Activated CD8-positive, alpha-beta memory T cell treated with anti-CD3 and anti-CD28 coated beads for 1 hour (primary cell): ENCODE measurements around the gene ZNF503.

Experiments used
- DNase-seq, 2 donors: peaks; one replicate each; pipeline ENCODE4 v3.0.0-alpha.2; 2020; ENCODE audit warnings: low read depth in 1 of 2; ENCODE audit errors: extremely low read depth in 1 of 2

Gene ZNF503

GRCh38 chr10:75401569-75402485, at the start of gene ZNF503:
ZNF503 (minus strand) TSS chr10:75401764; CDS start chr10:75401419, 345 bp downstream.
- no peak for DNase-seq

DNA sequence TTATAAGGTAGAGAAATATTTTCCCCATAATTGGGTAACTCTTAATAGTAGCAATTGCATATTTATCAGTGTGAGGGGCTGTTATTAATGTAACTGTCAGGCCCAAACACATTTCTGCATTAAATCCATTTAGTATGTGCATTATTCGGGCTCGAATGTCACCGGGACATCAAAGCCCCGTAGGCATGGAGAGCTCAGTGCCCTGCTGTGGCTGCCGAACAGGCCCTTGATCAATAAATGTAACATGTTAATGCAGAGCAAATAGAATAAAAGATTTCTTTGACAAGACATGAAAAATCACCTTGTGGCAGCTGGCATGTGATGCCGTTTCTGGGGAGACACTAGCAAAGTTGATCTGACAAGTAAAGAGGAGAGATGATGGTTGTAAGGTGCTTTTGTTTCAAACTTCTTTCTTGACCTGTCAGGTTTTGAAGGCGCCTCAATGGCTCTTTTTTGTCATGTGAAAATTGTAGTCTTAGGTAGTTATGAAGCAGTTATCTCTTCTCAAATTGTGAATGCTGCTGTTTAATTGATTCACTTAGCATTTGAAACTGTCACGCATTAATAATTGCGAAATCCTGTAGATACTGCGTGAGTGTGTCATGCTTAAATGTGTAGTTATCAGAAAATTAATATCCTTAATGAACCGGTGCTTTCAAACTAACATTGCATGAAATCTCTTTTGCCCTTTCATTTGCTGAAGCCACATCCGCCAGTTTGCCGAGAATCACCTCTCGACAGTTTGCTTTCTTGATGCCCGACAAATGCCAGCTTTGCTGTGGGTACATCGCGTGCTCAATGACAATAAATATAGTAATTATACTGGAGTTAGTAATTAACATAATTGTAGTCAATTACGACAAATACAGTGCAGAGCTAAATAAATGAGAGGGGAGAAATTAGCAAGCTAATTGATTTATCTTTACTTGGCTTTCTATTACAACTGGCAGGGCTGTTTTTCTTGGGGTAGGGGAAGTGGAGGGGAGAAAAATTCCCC, 49.4 kb upstream of the ZNF503 start:
- no peak for DNase-seq

DNA sequence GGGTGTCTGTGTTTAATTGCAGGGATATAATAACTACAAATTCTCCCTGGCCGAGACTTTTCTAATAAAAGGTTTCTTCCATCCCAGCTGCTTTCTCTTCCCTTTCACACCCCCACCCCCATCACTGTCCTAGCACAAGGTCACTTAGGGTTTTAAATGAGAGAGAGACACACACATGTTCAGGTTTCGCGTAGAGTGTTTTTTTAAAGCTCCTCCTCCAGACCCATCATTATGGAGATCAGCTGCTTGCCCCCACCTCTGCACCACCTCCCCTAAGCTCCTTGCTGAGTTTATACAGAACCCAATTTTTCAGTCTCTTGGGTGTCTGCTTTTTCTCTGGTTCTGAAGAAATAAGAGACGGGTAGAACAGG, 48.5 kb upstream of the ZNF503 start:
- no peak for DNase-seq

- no peak for DNase-seq
These were observed 48.0 kb upstream of the ZNF503 start for GRCh38 chr10:75449382-75450074.

GRCh38 chr10:75448166-75448565, 46.6 kb upstream of the ZNF503 start:
- DNase-seq: no peak

DNA sequence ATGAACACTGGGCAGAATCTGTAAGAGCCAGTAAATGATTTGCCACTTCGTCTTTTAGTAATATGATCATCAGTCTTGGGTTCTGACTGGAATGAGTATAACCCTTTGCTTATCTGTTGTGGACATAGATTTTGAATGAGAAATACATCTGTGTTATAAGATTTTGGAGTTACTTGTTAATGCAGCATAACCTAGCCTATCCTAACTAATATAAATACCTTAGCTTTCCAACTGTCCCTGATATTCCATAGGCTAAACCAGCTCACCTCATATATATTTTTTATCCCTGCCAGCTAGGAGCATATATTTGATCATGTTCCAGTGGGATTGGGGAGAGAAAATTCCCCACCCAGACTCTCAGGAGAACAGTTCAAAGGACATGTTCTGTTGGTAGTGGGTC, 44.9 kb upstream of the ZNF503 start:
- DNase-seq: no peak

- no peak for DNase-seq
These were observed 43.3 kb upstream of the ZNF503 start for GRCh38 chr10:75444781-75445386.

DNA sequence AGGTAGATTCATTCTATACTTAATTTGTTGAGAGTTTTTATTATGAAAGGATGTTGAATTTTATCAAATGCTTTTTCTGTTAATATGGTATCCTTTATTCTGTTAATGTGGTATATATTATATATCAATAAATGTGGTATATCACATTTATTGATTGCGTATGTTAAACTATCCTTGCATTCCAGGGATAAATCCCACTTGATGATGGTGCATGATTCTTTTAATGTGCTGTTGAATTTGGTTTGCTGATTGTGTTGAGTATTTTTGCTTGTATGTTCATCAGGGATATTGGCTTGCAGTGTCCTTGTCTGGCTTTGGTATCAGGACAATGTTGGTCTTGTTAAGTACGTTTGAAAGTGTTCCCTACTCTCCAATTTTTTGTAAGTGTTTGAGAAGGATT, 41.8 kb upstream of the ZNF503 start:
- DNase-seq: no peak

- no peak for DNase-seq
These were observed 40.1 kb upstream of the ZNF503 start for GRCh38 chr10:75441682-75442081.

- no peak for DNase-seq
These were observed 39.6 kb upstream of the ZNF503 start for GRCh38 chr10:75441196-75441595.

GRCh38 chr10:75440271-75440793, 38.8 kb upstream of the ZNF503 start:
- no peak for DNase-seq

DNA sequence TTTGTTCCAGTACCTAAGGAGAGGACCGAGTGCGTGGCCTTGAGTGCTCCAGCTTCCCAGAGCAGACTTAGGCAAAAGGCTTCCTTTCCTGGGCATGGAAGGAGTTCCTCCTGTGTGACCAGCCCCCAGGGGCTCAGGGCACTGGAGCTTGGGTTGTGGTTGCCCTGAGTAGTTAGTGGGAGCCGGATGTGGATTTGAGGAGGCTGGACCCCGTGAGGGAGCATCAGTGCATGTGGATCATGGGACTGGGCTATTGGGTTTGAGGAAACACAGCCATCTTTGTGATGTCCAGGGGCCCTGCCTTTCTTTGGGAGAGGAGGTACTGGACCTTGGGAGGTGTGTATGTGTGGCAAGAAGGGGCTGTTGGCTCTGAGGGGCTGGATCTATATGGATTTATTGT, 38.2 kb upstream of the ZNF503 start:
- no peak for DNase-seq

DNA sequence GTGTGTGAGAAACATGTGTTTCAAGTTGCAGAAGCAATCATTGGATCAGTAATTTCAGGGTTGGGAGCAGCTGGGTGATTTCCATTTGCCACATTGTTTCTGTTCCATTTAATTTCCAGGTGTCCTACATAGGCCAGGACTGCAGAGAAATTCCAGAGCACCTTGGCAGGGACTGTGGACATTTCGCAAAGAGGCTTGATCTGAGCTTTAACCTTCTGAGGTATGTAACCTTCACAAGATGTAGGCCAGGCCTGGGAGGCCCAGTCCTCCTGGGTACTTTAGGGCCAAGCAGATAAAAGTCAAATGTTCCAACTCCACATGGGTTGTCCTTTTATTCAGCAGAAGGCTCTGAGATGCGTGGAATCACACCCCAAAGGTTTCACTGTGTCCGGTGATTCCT, 36.7 kb upstream of the ZNF503 start:
- no peak for DNase-seq

- no peak for DNase-seq
These were observed 36.1 kb upstream of the ZNF503 start for GRCh38 chr10:75437693-75438092.

DNA sequence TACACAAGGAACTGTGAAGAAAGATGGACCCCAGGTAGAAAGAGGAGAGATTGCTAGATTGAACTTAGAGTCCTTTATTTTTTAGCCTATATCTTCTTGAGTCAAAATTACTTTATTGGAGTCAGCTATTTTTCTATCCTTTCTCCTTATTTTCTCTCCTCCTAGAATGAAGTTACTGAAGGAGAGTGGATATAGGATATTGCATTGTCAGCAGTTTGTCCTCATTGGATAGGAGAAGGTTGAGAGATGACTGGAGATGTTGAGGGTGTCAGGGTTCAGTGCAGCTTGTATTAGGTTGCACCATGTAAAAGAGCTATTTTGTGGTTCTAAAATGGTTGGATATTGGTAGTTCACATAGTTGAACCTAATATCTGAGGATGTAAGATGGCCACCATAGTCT, 35.3 kb upstream of the ZNF503 start:
- no peak for DNase-seq

- DNase-seq: no peak
These were observed 33.7 kb upstream of the ZNF503 start for GRCh38 chr10:75435291-75435690.

DNA sequence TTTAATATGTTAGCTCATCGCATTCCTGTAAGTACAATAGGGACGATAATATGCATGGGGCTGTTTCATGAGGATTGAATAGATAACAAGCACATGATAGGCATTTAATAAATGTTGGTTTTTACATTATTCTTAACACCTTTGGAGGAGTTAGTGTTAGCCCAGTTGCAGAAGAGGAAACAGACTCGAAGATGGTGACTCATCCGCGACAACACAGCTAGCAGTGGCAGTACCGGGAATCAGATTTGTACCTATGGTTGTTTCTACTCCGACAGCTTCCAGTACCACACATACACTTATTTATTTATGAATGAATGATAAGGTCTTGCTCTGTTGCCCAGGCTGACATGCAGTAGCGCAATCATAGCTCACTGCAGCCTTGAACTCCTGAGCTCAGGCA, 32.7 kb upstream of the ZNF503 start:
- no peak for DNase-seq

DNA sequence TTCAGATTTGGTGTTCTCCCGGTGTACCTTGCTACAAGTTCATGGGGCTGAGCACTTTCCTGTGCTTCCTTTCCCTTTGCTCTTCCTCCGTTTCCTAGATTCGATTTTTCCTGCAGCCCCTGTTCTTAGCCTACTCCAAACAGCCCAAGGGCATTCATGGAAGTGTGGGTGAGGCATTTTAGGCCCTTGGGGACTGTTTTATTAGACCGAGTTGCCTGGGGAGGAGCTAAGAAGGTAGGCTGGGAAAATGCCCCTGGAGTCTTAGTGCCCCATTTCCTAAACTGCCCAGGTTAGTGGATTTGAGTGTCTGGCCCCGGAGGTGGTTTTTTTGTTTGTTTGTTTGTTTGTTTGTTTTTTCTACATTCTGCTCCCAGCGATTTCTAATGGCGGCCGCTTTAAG, 31.7 kb upstream of the ZNF503 start:
- no peak for DNase-seq

DNA sequence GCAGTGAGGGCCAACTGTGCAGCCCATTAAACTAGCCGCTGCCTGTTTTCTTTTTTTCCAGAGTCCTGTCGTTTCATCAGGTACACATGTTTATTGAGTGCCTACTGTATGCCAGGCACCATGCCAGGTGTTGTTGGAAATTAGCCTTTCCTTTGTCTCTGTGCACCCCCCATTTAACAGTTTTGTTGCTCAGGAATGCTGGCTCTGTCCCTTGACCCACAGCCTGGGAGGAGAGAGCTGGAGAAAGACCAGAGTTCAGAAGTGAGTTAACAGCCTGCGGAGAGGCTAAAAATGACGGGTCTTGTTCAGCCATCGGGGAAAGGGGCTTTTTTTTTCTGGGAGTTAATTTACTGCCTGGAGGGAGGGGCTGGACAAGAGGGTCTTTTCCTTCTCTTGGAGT, 31.2 kb upstream of the ZNF503 start:
- no peak for DNase-seq

- DNase-seq: no peak
These were observed 30.6 kb upstream of the ZNF503 start for GRCh38 chr10:75432176-75432575.
